ENCODE data around the gene PPTC7.
"Not testable (repeated sequence)": the region's sequence is repeated elsewhere in the genome, so short reads cannot be mapped to it uniquely, and the experiment has no call there.

PPTC7 gene

GRCh38 chr12:110536834-110537604 is 46.1 kb downstream of the PPTC7 start:
- DNase-seq (ENCODE audit: low read depth in 2 of 2): no peak

- no peak for DNase-seq (ENCODE audit: low read depth in 2 of 2)
Observed at GRCh38 chr12:110534811-110535210, 48.3 kb downstream of the PPTC7 start.

GRCh38 chr12:110533607-110534006 is 49.5 kb downstream of the PPTC7 start:
- no peak for DNase-seq (ENCODE audit: low read depth in 2 of 2)

GRCh38 chr12:110532644-110533043 is 50.5 kb downstream of the PPTC7 start:
- no peak for DNase-seq (ENCODE audit: low read depth in 2 of 2)

- no peak for DNase-seq (ENCODE audit: low read depth in 2 of 2)
Observed at GRCh38 chr12:110531741-110532333, 51.3 kb downstream of the PPTC7 start.

GRCh38 chr12:110530511-110530910 is 52.6 kb downstream of the PPTC7 start:
- no peak for DNase-seq (ENCODE audit: low read depth in 2 of 2)

GRCh38 chr12:110528277-110528839 is 54.8 kb downstream of the PPTC7 start:
- no peak for DNase-seq (ENCODE audit: low read depth in 2 of 2)

- not testable (repeated sequence) for DNase-seq (ENCODE audit: low read depth in 2 of 2)
Observed at GRCh38 chr12:110520876-110521712, 62.0 kb downstream of the PPTC7 start.

GRCh38 chr12:110518014-110518413 is 65.1 kb downstream of the PPTC7 start:
- DNase-seq (ENCODE audit: low read depth in 2 of 2): not testable (repeated sequence)

GRCh38 chr12:110516995-110517394 is 66.1 kb downstream of the PPTC7 start:
- no peak for DNase-seq (ENCODE audit: low read depth in 2 of 2)

GRCh38 chr12:110514363-110514762 is 68.8 kb downstream of the PPTC7 start:
- no peak for DNase-seq (ENCODE audit: low read depth in 2 of 2)

GRCh38 chr12:110513842-110514241 is 69.3 kb downstream of the PPTC7 start:
- DNase-seq (ENCODE audit: low read depth in 2 of 2): no peak

- no peak for DNase-seq (ENCODE audit: low read depth in 2 of 2)
Observed at GRCh38 chr12:110508071-110508586, 75.0 kb downstream of the PPTC7 start.

- DNase-seq (ENCODE audit: low read depth in 2 of 2): no peak
Observed at GRCh38 chr12:110505332-110505731, 77.8 kb downstream of the PPTC7 start.

- DNase-seq (ENCODE audit: low read depth in 2 of 2): no peak
Observed at GRCh38 chr12:110503432-110503831, 79.7 kb downstream of the PPTC7 start.

GRCh38 chr12:110501752-110502738 is 81.1 kb downstream of the PPTC7 start, which contains the start of the genes RAD9B and VPS29:
Gene RAD9B (plus strand): TSS chr12:110502331. CDS start chr12:110502338, 7 bp downstream.
Gene VPS29 (minus strand): TSS chr12:110502111. CDS start chr12:110502051, 60 bp downstream.
- peak; percentile 98 to 99 for DNase-seq (ENCODE audit: low read depth in 2 of 2)

- DNase-seq (ENCODE audit: low read depth in 2 of 2): no peak
Observed at GRCh38 chr12:110501399-110501751, 81.7 kb downstream of the PPTC7 start.

GRCh38 chr12:110498984-110499706 is 84.0 kb downstream of the PPTC7 start:
- no peak for DNase-seq (ENCODE audit: low read depth in 2 of 2)

Measured in activated CD8-positive, alpha-beta memory T cell treated with anti-CD3 and anti-CD28 coated beads for 4 hours (primary cell).